Activated CD8-positive, alpha-beta memory T cell treated with anti-CD3 and anti-CD28 coated beads for 24 hours (primary cell): ENCODE results near the gene SLAIN2.
"Not testable (repeated sequence)": the region's sequence is repeated elsewhere in the genome, so short reads cannot be mapped to it uniquely, and the experiment has no call there.

ENCODE experiments used
- DNase-seq: peaks from one replicate; pipeline ENCODE4 v3.0.0-alpha.2; 2020

SLAIN2 gene

DNA sequence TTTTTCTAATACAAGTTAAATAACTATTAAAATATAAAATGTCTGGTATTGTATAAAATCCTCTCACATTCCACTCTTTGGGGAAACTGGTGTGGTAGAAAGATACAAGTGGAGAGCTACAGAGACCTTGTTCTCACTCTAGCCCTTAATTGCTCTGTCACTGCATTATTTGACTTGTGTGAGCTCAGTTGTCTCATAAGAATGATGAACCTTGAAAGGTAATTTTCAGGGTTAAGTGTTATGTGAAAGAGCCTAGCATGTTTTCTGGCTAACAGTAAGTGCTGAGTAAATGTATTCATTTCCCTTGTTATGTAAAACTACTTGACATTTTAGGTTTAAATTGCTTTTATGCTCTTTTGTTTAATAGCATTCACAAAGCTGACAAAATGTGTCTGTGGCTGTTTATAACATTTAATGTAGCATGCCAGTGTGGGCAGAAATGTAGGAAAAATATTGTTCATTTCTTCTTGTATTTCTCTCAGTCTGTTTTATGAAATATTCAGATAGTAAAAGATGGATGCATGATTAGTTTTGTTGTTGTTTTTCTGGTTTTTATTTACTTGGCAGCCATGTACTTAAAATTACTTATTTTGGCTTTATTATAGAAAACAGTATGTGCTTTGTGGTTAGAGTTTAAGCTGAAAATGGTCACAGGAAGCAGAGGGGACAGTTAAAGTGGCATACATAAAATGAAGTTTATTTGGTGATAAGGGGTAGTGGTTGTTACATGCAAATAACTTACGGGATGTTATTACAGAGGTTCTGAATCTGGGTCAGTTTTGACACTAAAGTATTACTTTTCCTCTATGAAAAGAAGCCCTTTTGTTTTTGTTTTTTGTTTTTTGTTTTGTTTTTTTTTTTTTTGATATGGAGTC lies 29.2 kb downstream of the SLAIN2 start:
- DNase-seq, result no peak

DNA sequence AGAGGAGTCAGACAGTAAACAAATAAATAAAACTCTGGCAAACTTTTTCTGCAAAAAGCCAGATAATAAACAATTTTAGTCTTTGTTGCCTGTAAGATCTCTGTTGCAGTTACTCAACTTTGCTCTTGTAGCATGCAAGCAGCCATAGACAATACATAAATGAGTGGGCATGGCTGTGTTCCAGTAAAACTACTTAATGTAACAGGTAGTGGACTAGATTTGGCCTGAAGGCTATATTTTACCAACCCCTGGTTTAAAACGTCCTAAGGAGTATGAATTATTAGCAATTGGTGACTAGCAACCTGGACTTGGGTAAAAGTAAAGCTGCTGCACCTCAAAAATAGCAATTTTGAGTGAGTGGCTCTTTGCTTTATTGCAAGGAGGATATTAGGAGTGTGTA lies 30.9 kb downstream of the SLAIN2 start:
- DNase-seq, result no peak

DNA sequence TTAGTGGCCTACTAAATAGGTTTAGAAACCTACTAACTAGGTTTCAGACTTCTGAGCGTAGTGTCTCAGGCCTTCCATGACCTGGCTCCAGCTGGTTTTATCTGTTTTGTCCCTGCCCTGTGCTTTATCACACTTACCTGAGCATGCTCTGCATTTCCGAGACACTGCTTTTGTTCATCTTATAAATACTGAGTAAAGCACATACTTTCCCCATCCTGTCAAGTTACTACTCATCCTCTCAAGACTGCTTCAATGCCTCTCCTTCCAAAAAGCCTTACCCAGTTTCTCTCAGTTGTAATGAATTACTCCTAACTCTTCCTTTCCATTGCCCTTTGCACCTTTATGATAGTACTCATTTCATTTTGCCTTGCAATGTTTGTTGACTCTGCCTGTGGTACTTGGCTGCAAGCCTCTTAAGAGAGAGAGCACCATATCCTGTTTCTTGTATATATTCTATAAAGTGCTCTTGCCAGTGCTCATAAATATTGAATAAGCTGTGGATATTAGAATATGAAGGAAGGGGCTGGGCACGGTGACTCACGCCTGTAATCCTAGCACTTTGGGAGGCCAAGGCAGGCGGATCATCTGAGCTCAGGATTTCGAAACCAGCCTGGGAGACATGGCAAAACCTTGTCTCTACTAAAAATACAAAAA lies 34.4 kb downstream of the SLAIN2 start:
- DNase-seq, result no peak

DNA sequence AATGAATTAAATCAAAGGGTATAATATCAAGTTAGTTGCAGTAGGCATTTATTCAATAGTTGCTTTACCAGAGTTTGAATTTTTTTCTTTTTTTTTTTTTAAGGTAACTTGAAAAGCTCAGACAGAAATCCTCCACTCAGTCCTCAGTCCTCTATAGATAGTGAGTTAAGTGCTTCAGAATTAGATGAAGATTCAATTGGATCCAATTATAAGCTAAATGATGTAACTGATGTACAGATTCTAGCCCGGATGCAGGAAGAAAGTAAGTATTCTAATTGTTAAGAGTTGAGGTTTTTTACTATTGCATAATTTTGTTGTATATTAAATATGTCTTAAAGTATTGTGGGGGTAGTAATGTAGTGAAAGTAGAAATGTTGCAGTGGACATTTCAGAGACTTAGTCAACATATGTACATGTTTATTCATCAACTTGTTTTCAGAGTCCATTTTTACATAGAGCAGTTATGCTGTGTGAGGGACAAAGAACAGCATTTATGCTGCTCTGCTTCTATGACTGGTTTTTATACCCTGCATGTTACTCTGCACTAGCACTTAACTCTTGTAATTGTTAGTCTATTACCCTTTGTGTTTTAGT lies 38.4 kb downstream of the SLAIN2 start:
- no peak for DNase-seq

DNA sequence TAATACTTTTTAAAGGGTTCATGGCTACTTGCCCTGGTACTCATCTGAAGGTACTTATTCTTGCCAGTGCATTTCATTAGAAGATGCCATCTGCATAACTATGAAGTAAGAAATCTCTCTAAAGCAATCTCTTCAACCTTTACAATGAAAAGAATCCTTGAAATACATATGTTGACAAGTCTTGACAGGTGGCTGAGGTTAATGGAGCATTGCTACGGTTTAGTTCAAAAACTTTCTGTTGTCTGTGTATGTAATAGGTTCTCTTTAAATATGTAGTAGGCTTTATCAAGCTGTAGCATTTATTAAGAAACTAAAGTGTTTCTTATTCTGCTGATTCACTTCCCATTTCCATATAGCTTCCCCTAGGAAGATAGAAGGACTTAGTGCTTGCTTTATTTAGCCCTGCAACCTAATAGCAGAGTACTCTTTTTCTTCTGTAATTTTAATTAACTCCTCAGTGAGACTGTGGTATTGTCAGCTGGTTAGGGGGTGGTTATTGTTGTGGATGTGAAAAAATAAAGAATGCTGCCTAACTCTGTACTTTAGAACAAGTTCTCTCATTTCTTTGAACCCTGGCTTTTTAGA lies 39.3 kb downstream of the SLAIN2 start:
- DNase-seq, result no peak

GRCh38 chr4:48388525-48389154 lies 47.3 kb downstream of the SLAIN2 start:
- no peak for DNase-seq

GRCh38 chr4:48396043-48396442 lies 54.7 kb downstream of the SLAIN2 start:
- no peak for DNase-seq

- no peak for DNase-seq
Measured at GRCh38 chr4:48400416-48400815, 59.1 kb downstream of the SLAIN2 start.

- DNase-seq, result no peak
Measured at GRCh38 chr4:48403358-48403757, 62.0 kb downstream of the SLAIN2 start.

DNA sequence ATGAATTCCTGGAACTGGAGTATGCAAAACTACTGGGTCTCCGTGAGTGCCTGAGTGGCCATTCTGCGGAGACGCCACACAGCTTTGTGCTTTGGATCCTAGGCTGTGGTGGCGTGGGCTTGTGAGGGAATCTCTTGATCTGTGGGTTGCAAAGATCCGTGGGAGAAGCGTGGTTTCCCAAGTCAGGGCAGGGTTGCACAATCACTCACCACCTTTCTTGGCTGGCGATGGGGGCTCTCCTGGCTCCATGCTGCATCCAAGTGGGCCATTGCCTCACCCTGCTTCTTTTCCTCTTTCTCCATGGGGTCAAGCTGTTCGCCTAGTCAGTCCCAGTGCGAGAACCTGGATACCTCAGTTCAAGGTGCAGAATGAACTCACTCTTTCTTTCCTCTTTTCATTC lies 62.5 kb downstream of the SLAIN2 start:
- DNase-seq, result no peak

DNA sequence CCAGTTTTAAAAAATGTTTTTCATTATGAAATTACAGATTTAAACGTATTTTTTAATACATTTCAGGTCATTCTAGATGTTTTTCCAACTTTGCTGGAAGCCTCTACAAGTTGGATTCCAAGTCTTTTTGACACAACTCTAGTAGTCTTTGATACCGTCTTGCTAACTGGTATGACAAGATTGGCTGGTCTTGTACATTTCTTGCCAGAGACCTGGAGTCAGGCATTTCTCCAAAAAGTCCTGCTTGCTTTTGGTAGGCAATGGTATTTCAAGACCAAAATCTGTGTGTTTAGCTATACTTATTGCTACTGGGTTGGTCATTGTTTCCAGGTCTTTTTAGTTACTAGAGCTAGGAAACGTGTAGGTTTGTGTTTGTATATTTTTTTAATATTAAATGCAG lies 64.6 kb downstream of the SLAIN2 start:
- no peak for DNase-seq

GRCh38 chr4:48409203-48409602 lies 67.9 kb downstream of the SLAIN2 start:
- no peak for DNase-seq

- DNase-seq, result no peak
Measured at GRCh38 chr4:48410812-48411211, 69.5 kb downstream of the SLAIN2 start.

DNA sequence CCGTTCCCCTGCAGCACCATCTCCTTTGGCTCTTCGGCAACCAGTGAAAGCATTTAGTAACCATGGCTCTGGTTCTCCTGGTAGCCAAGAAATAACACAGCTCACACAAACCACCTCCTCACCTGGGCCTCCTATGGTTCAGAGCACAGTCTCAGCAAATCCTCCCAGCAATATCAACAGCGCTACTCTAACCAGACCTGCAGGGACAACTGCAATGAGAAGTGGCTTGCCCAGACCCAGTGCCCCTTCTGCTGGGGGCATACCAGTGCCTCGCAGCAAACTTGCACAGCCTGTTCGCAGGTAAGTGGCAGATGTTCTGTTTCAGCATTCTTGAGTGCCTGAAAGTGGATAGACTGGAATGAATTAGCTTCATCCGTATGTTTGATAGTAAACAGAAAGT lies 78.8 kb downstream of the SLAIN2 start:
- no peak for DNase-seq

DNA sequence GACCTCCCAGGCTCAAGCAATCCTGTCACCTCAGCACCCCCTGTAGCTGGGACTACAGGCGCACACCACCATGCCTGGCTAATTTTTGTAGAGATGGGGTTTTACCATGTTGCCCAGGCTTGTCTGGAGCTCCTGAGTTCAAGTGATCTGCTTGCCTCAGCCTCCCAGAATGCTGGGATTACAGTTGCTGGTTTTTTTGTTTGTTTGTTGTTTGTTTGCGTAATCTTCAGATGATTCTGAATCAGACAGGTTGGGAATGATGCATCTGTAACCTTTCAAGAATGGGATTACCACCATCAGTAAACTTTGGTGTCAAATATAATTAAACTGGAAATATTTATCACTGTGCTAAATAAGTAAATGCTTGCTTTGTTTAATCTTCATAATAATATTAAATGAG lies 79.8 kb downstream of the SLAIN2 start:
- DNase-seq, result no peak

GRCh38 chr4:48428926-48429325 lies 87.6 kb downstream of the SLAIN2 start:
- DNase-seq, result no peak

DNA sequence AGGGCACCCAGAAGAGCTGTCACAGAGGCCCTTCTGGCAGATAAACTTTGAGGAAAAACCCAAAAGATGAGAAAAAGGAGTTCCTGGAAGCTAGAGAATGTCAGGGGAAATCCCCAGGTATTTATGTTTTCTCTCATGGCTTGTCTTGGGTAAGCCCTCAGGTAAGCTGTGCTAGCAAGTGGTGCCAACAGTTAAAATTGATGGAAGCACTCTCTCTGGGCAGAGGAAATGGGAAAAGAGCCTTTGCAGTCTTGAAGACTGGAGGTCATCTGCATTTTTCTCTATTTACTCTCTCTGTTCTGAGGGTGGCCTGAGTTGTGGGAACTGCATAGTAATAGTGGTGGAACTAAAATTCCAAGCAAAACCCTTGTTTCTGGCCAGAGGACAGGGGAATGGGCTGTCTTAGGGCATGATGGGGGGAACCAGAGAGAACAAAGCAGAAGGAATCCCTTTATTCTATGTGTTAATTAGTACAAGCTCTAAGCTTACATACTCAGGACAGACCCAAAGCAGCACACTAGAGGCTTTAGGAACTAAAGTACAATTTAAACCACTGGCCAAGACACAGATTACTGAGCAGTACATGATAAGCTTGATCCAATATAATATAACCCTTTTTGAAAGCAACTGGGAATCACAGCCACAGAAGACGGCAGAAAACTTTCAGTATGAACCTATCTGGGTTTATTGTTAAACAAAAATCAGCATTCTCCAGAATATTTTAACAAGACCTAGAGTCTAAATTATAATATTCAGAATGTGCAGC lies 88.6 kb downstream of the SLAIN2 start:
- DNase-seq, result no peak

- no peak for DNase-seq
Measured at GRCh38 chr4:48431401-48431800, 90.1 kb downstream of the SLAIN2 start.

DNA sequence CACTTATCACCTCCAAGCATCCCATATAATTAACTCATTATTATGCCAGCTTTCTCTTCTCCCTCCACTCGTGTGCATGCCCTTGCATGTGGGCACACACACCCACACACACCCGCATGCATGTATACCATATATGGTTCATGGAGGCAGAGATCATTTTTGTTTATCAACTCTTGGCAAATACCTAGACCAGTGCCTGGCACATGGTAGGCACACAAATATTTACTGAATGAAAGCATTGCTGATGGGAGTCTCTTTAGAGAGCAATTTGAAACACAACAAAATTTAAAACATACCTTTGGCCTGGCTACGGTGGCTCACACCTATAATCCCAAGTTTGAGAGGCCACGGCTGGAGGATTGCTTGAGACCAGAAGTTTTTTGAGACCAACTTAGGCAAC lies 90.7 kb downstream of the SLAIN2 start:
- no peak for DNase-seq

DNA sequence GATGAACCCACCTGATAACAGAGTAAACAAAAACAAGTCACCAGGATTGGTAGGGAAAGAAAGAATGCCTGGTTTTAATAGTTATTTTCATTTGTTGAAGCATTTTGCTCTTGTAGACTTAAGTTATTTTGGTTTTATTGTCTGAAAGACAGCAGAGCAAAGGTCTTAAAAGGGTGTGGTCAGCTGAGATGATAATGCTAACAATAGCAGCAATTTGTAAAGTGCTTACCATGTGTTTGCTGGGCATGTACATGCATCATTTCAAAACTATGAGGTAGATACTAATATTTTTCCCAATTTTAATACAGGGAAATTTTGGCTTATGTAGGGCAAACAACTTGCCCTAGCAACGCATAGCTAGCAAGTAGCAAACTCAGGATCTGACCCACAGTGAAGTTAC lies 95.0 kb downstream of the SLAIN2 start:
- no peak for DNase-seq

DNA sequence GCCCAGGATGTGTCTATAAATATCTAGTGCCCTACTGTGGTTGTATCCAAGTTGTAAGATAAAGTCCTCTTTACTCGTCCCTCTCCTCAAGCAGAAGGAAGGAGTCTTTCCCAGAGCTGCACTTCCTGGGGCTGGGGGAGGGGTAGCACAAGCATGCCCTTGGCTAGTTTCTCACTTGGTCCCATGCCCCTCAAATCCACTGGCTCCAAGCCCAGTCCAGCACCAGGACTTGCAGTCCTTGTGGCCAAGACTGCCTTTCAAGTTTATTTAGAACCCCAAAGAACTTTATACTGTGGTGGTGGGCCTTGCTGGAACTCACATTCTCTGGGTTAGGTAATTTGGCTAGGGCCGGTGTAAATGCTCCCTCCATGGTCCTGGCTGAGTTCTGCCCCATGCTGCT lies 98.7 kb downstream of the SLAIN2 start:
- DNase-seq, result no peak

DNA sequence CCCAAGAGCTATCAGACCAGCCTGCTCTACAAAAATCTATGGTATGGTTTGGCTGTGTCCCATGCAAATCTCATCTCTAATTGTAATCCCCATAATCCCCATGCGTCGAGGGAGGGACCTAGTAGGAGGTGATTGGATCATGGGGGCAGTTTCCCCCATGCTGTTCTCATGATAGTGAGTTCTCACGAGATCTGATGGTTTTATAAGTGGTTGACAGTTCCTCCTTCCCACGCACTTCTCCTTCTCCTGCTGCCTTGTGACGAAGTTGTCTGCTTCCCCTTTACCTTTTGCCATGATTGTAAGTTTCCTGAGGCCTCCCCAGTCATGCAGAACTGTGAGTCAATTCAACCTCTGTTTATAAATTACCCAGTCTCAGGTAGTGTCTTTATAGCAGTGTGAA lies 99.6 kb downstream of the SLAIN2 start:
- not testable (repeated sequence) for DNase-seq

DNA sequence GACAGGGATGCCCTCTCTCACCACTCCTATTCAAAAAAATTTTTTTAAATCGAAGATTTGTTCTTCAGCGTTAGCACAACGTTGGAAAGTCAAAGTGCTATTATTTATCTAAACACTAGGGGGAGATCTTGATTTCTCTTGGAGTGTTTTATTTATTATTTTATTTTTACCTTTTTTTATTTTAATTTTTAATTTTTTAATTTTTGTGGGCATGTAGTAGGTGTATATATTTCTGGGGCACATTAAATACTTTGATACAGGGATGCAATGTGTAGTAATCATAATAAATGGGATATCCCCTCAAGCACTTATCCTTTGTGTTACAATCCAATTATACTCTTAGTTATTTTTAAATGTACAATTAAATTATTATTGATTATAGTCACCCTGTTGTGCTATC lies 104.4 kb downstream of the SLAIN2 start:
- no peak for DNase-seq
